K562 (cell line): ENCODE results near the gene SLC44A2. TPM values are rescaled to one million over a fixed set of nuclear protein-coding genes. Genes with fewer than 3 reads are reported as not detected.

Experiments
- ATAC-seq: fragments of 200-7000 bp; cut with Tn5 transposase; 3 replicates; pipeline ENCODE4 v1.9.1; 2020; ENCODE audit warnings: moderate library complexity
- BruUV-seq: library from RNA; stranded (reverse); fragments of 400-500 nt; replicated peaks from 2 replicates; lab custom pipeline; 2021; lab: Mats Ljungman, UMichigan
- CTCF ChIA-PET: fragments of 300-600 bp; formaldehyde crosslinking; extraction: SDS; loops from one replicate; lab custom pipeline; 2021; ENCODE audit warnings: low intra/inter-chr PET ratio; lab: Yijun Ruan, JAX
- POLR2A ChIA-PET: fragments of 300-600, 350-650 bp; sonication (Branson Sonifier 250); formaldehyde crosslinking; extraction: SDS; loops from one replicate; lab custom pipeline; 2021; ENCODE audit warnings: antibody characterized with exemption, inconsistent platforms; lab: Yijun Ruan, JAX
- DNase-seq, 4 experiments: peaks; one replicate each; pipeline versions ENCODE4 v3.0.0 to v3.0.0-alpha.2; 2011 to 2018; ENCODE audit warnings: low spot score in 3 of 4, mixed read lengths in 3 of 4; ENCODE audit errors: extremely low read depth in 1 of 4
- FAIRE-seq: peaks from 2 replicates; lab custom pipeline; 2011; peaks lifted over from hg19 to GRCh38; lab: Jason Lieb, UNC
- H2AFZ ChIP-seq: 2 replicates; pipeline ENCODE4 v1.6.0; 2011; ENCODE audit warnings: low read depth, low read length, control low read depth, inconsistent platforms
- H3K27ac ChIP-seq: fragments of 200-600 bp; 3 replicates; pipeline ENCODE4 v1.8.0; 2011; ENCODE audit warnings: low read depth, mild to moderate bottlenecking, control low read depth, inconsistent platforms, low read length, moderate library complexity, mixed read lengths; ENCODE audit errors: extremely low read depth
- H3K27me3 ChIP-seq, 2 experiments: fragments of 300-600 bp in 1 of 2; 2 replicates in 1 of 2; 3 replicates in 1 of 2; pipeline versions ENCODE4 v1.6.0 to v1.8.0; 2011; ENCODE audit warnings: inconsistent platforms in 2 of 2, low read length in 2 of 2, mild to moderate bottlenecking in 1 of 2, mixed read lengths in 1 of 2, moderate library complexity in 1 of 2; ENCODE audit not compliant: control insufficient read depth in 2 of 2, insufficient read depth in 2 of 2
- H3K36me3 ChIP-seq: fragments of 300-600 bp; 3 replicates; pipeline ENCODE4 v1.8.0; 2011; ENCODE audit warnings: mild to moderate bottlenecking, low read length, inconsistent platforms; ENCODE audit not compliant: control insufficient read depth, insufficient read depth
- H3K4me1 ChIP-seq, 2 experiments: fragments of 200-600 bp in 1 of 2; replicated peaks in 1 of 2; 2 replicates in 1 of 2; 3 replicates in 1 of 2; pipeline versions ENCODE4 v1.5.1 to v1.8.0; 2011; ENCODE audit warnings: inconsistent platforms in 2 of 2, low read length in 2 of 2, mild to moderate bottlenecking in 1 of 2, mixed read lengths in 1 of 2, moderate library complexity in 1 of 2; ENCODE audit not compliant: control insufficient read depth in 2 of 2, insufficient read depth in 2 of 2
- H3K4me2 ChIP-seq: 2 replicates; pipeline ENCODE4 v1.6.1; 2011; ENCODE audit warnings: low read length, control low read depth, inconsistent platforms, mixed read lengths; ENCODE audit not compliant: insufficient read depth
- H3K4me3 ChIP-seq: fragments of 200-600 bp; sonication (generic), shearing (Covaris generic); 2 replicates; pipeline ENCODE4 v1.5.1; 2016; ENCODE audit warnings: control low read depth, inconsistent platforms
- H3K79me2 ChIP-seq: fragments of 200-600 bp; 3 replicates; pipeline ENCODE4 v1.8.0; 2011; ENCODE audit warnings: low read length, inconsistent platforms; ENCODE audit not compliant: control insufficient read depth, insufficient read depth
- H3K9ac ChIP-seq, 2 experiments: 2 replicates each; pipeline versions ENCODE4 v1.6.0 to v1.6.1; 2011; ENCODE audit warnings: low read depth in 2 of 2, low read length in 2 of 2, control low read depth in 1 of 2, inconsistent platforms in 1 of 2, mild to moderate bottlenecking in 1 of 2, mixed read lengths in 1 of 2; ENCODE audit not compliant: insufficient read depth in 1 of 2
- H3K9me1 ChIP-seq: one replicate; pipeline ENCODE4 v1.6.0; 2011; ENCODE audit warnings: inconsistent platforms, mild to moderate bottlenecking, low read length, moderate library complexity; ENCODE audit not compliant: control insufficient read depth, insufficient read depth
- H3K9me3 ChIP-seq: replicated peaks from 2 replicates; pipeline ENCODE4 v1.5.1; 2011; ENCODE audit warnings: low read depth, low read length, inconsistent platforms; ENCODE audit not compliant: control insufficient read depth, insufficient read depth
- H4K20me1 ChIP-seq: replicated peaks from 2 replicates; pipeline ENCODE4 v1.6.1; 2011; ENCODE audit warnings: low read length, inconsistent platforms, mixed read lengths; ENCODE audit not compliant: control insufficient read depth, insufficient read depth
- ADNP ChIP-seq: fragments of 200-800 bp; sonication (Bioruptor generic); IDR thresholded peaks from 2 replicates; pipeline ENCODE4 v1.6.1; 2016; ENCODE audit warnings: missing genetic modification characterization, missing compliant biosample characterization
- BCOR ChIP-seq: fragments of 450-650 bp; IDR thresholded peaks from 2 replicates; pipeline ENCODE4 v1.6.1; 2016
- HDAC1 ChIP-seq, 2 experiments: fragments of 450-650 bp; IDR thresholded peaks; 2 replicates each; pipeline ENCODE4 v1.6.1; 2016 to 2017; ENCODE audit warnings: inconsistent platforms in 1 of 2, mild to moderate bottlenecking in 1 of 2, moderate library complexity in 1 of 2
- HDAC2 ChIP-seq: fragments of 450-650 bp; IDR thresholded peaks from 2 replicates; pipeline ENCODE4 v1.6.1; 2016; ENCODE audit warnings: mild to moderate bottlenecking
- KDM1A ChIP-seq, 2 experiments: fragments of 450-650 bp; IDR thresholded peaks; 2 replicates each; pipeline ENCODE4 v1.6.1; 2016; ENCODE audit warnings: mild to moderate bottlenecking in 2 of 2
- MTA1 ChIP-seq: fragments of 450-650 bp; IDR thresholded peaks from 2 replicates; pipeline ENCODE4 v1.6.1; 2017; ENCODE audit warnings: borderline replicate concordance
- NCOA4 ChIP-seq: fragments of 450-650 bp; IDR thresholded peaks from 2 replicates; pipeline ENCODE4 v1.6.1; 2018; ENCODE audit warnings: mild to moderate bottlenecking; ENCODE audit not compliant: partially characterized antibody
- PHF20 ChIP-seq: fragments of 450-650 bp; IDR thresholded peaks from 2 replicates; pipeline ENCODE4 v1.6.1; 2018; ENCODE audit not compliant: partially characterized antibody
- RBM25 ChIP-seq: fragments of 200-400 bp; formaldehyde crosslinking; IDR thresholded peaks from 2 replicates; pipeline ENCODE4 v1.6.1; 2018; ENCODE audit warnings: low read length, low read depth, moderate library complexity; ENCODE audit not compliant: severe bottlenecking
- RCOR1 ChIP-seq, 2 experiments: IDR thresholded peaks; 2 replicates each; pipeline ENCODE4 v1.6.1; 2012; ENCODE audit warnings: low read depth in 2 of 2, low read length in 2 of 2, borderline replicate concordance in 1 of 2, improper control_type of control experiment in 1 of 2
- SFPQ ChIP-seq: fragments of 200-400 bp; formaldehyde crosslinking; IDR thresholded peaks from 2 replicates; pipeline ENCODE4 v1.6.1; 2017; ENCODE audit warnings: mild to moderate bottlenecking, low read depth, low read length, moderate library complexity
- SMARCA5 ChIP-seq: fragments of 450-650 bp; IDR thresholded peaks from 2 replicates; pipeline ENCODE4 v1.6.1; 2016
- TBP ChIP-seq: optimal IDR thresholded peaks from 2 replicates; pipeline ENCODE3; 2011; ENCODE audit warnings: low read depth, low read length, improper control_type of control experiment
- TSHZ1 ChIP-seq: fragments of 250-450 bp; sonication (Bioruptor Pico); IDR thresholded peaks from 2 replicates; pipeline ENCODE4 v1.4.0; 2020; ENCODE audit warnings: mild to moderate bottlenecking, moderate library complexity
- WGBS: fragments of 100-300 bp; shearing (Covaris generic); methylation state at CpG from one replicate; pipeline ENCODE4 v1.1.6; 2016; ENCODE audit warnings: low coverage, mixed read lengths; ENCODE audit not compliant: insufficient coverage; ENCODE audit errors: missing lambda C conversion rate; 5-methylcytosine and 5-hydroxymethylcytosine counted together
- in situ Hi-C: fragments of 300-500 bp; cut with MboI; formaldehyde crosslinking; loops from 4 replicates; pipeline ENCODE4 v1.15.0; 2018; ENCODE audit warnings: inconsistent platforms, mixed read lengths
- intact Hi-C: fragments of 100-400 bp; cut with micrococcal nuclease; formaldehyde crosslinking; loops from 2 replicates; pipeline ENCODE4 v1.14.2; 2022
- polyA plus RNA-seq, 8 experiments: library from polyadenylated mRNA; depleted of rRNA in 4 of 8; stranded (reverse) in 5 of 8; unstranded in 3 of 8; fragments of >200 nt; fragmentation: Nextera tagmentation in 2 of 8; fragmentation: Illumina TruSeq in 1 of 8; extraction: Ambion mirVana in 2 of 8; extraction: Trizol in 1 of 8; gene quantifications; 2 replicates each; pipeline versions ENCODE4 v1.2.1 to v1.2.3, GENCODE V29; 2011 to 2014; ENCODE audit warnings: inconsistent platforms in 1 of 8, missing spikeins in 1 of 8
- total RNA-seq, 7 experiments: library from RNA; depleted of rRNA in 6 of 7; stranded (reverse); fragments of >200 nt in 6 of 7; fragmentation: Illumina TruSeq in 2 of 7; extraction: Trizol in 2 of 7; gene quantifications; 2 replicates each; pipeline versions ENCODE4 v1.2.1 to v1.2.3, GENCODE V29; 2011 to 2021; ENCODE audit warnings: low replicate concordance in 1 of 7
- TF ChIP-seq, protein P1 (sequence below): sonication (generic); formaldehyde crosslinking; IDR thresholded peaks from 2 replicates; pipeline ENCODE4 v1.8.1; 2023; ENCODE audit warnings: mild to moderate bottlenecking, missing genetic modification reagents

The SLC44A2 gene
- total and polyA plus RNA-seq, 9 of the 15 experiments (the other 6 are each of a cell fraction or from before 2014, with no cell fraction given): 1.1 to 34.2 (median 8.1) TPM

DNA sequence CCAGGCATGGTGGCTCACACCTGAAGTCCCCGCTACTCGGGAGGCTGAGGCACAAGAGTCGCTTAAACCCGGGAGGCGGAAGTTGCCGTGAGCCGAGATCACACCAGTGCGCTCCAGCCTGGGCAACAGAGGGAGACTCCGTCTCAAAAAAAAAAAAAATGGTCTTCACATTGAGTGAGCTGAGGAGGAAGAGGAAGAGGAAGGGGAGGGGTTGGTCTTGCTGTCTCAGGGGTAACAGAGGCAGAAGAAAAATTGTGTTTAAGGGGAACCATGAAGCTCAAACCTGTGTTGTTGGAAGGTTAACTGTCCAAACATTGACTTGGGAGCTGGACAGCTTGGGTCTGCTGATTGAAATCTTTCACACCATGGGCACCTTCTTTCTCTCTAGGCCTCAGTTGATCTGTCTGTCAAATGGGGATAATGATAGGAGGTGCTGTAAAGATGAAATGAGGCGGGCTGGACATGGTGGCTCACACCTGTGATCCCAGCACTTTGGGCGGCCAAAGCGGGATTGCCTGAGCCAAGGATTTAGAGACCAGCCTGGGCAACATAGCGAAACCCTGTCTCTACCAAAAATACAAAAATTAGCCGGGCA, 9.8 kb upstream of the SLC44A2 start:
- Histone ChIP-seq H3K9me3 (no peaks in the 10 kb centered on the region), H3K27me3 (no peaks in the 10 kb centered on the region), H3K27ac (no peak overlapping the region), H2AFZ (no peak overlapping the region), H3K9me1 (no peaks in the 10 kb centered on the region), H4K20me1 (no peaks in the 10 kb centered on the region), H3K4me3 (no peak overlapping the region), H3K4me1 (peaks cover 19 to 37% of the 10 kb centered on the region in 2 experiments), H3K4me2 (no peak overlapping the region; the same call in 1 of the 2 replicates), H3K9ac (no peak overlapping the region), H3K79me2 (peaks cover 10% of the 10 kb centered on the region; the same call in 2 of the 3 replicates), H3K36me3 (no peaks in the 10 kb centered on the region)
- no peak for FAIRE-seq
- ATAC-seq: no peak
- in situ Hi-C loops (no loop called here), intact Hi-C loops (loop anchor here (2.0 kb wide), 1 partner anchor 13 kb away; no protein-coding TSS in a partner anchor)
- WGBS: 94% methylated on average over 13 of the region's 14 CpGs
- ChIA-PET CTCF (interaction anchor here (1.2 kb wide), 1 partner anchor 34 kb away, joined by 5 read pairs; no protein-coding TSS in a partner anchor), POLR2A (no interaction called here)
- no peak for DNase-seq
- no TSS peak for BruUV-seq
- TF ChIP-seq MTA1 (no peak), SMARCA5 (peak; percentile 48; the same call in 1 of the 2 replicates), HDAC1 (IDR thresholded peaks at IDR 0.05) (0 out of 4 replicates have a peak, but pooled peaks of 1 of the 2 experiments have one; percentile 27), PHF20 (peak; percentile 34), NCOA4 (peak; percentile 21), HDAC2 (peak; percentile 77), ADNP (peak; percentile 91), RCOR1 (IDR thresholded peaks at IDR 0.05; ENCODE audit: borderline replicate concordance in 1 of 2, low read depth in 2 of 2, low read length in 2 of 2) (peak; percentile 22 to 48; a peak in 1 of 4 replicates), RBM25 (peak; percentile 88), KDM1A (IDR thresholded peaks at IDR 0.05) (peak; percentile 66 to 83), SFPQ (no peak), TSHZ1 (CRISPR knock-in tag) (no peak), TBP (no peak), BCOR (peak; percentile 95)
- TF ChIP-seq, protein P1, sequence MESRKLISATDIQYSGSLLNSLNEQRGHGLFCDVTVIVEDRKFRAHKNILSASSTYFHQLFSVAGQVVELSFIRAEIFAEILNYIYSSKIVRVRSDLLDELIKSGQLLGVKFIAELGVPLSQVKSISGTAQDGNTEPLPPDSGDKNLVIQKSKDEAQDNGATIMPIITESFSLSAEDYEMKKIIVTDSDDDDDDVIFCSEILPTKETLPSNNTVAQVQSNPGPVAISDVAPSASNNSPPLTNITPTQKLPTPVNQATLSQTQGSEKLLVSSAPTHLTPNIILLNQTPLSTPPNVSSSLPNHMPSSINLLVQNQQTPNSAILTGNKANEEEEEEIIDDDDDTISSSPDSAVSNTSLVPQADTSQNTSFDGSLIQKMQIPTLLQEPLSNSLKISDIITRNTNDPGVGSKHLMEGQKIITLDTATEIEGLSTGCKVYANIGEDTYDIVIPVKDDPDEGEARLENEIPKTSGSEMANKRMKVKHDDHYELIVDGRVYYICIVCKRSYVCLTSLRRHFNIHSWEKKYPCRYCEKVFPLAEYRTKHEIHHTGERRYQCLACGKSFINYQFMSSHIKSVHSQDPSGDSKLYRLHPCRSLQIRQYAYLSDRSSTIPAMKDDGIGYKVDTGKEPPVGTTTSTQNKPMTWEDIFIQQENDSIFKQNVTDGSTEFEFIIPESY (CRISPR knock-in tag): 0 out of 2 replicates have a peak, but pooled peaks have one; percentile 6
